Glutamatergic neuron (in vitro differentiated cells): Measurements from ENCODE around the gene ELP4. TPM values are rescaled to one million over a fixed set of nuclear protein-coding genes. Genes with fewer than 3 reads are reported as not detected.

Experiments
- DNase-seq: peaks from one replicate; pipeline ENCODE4 v3.0.0; 2022
- H3K27ac Mint-ChIP-seq: one replicate; pipeline ENCODE4 v1.8.0; 2020; ENCODE audit warnings: mild to moderate bottlenecking, mixed read lengths, inconsistent platforms; ENCODE audit not compliant: unreplicated experiment
- H3K27me3 Mint-ChIP-seq: one replicate; pipeline ENCODE4 v1.8.0; 2020; ENCODE audit warnings: mild to moderate bottlenecking, moderate library complexity, mixed read lengths, inconsistent platforms; ENCODE audit not compliant: unreplicated experiment
- H3K36me3 Mint-ChIP-seq: one replicate; pipeline ENCODE4 v1.8.0; 2020; ENCODE audit warnings: mild to moderate bottlenecking, mixed read lengths, inconsistent platforms; ENCODE audit not compliant: unreplicated experiment
- H3K4me1 Mint-ChIP-seq: one replicate; pipeline ENCODE4 v1.8.0; 2020; ENCODE audit warnings: mild to moderate bottlenecking, low read depth, mixed read lengths, inconsistent platforms; ENCODE audit not compliant: unreplicated experiment
- H3K4me3 Mint-ChIP-seq: one replicate; pipeline ENCODE4 v1.8.0; 2020; ENCODE audit warnings: mild to moderate bottlenecking, mixed read lengths, inconsistent platforms; ENCODE audit not compliant: unreplicated experiment
- H3K9me3 Mint-ChIP-seq: one replicate; pipeline ENCODE4 v1.8.0; 2020; ENCODE audit warnings: mild to moderate bottlenecking, moderate library complexity, mixed read lengths, inconsistent platforms; ENCODE audit not compliant: unreplicated experiment
- total RNA-seq: library from RNA; stranded (reverse); fragmentation: NEBNext Ultra II Directional; extraction: Animal tissue kit (Norgen Biotek cat#: 25700); gene quantifications from one replicate; pipeline ENCODE4 v1.2.1, GENCODE V29; 2021; ENCODE audit not compliant: unreplicated experiment
- TF ChIP-seq, protein P1 (sequence below): fragments of 200-600 bp; sonication (generic); IDR thresholded peaks from one replicate; pipeline ENCODE4 v1.5.0; 2021; ENCODE audit not compliant: partially characterized antibody, unreplicated experiment

The ELP4 gene
- total RNA-seq, 1 donor from 2014 or later = 9.9 TPM

DNA sequence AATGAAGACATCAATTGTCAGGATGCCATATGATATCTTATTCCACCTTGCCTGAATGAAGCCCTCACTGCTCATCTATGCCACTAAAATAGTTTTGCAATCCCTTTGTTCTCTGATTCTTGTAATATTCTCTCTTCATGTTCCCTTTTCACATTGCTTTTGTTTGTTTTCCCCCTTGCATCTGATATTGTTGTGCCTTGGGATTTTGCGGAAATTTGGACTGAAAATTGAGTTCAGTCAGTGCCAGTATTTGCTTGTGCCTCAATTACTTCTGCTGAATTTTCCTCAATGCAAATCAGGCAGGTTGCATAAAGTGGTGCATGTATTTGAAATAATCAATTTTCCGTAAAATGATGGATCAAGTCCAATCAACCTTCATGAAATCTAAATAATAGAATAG lies 203.3 kb downstream of the ELP4 start:
- peaks cover 2% of the 10 kb centered on the region for H3K4me1 Mint-ChIP-seq
- H3K4me3 Mint-ChIP-seq = no peak overlapping the region

DNA sequence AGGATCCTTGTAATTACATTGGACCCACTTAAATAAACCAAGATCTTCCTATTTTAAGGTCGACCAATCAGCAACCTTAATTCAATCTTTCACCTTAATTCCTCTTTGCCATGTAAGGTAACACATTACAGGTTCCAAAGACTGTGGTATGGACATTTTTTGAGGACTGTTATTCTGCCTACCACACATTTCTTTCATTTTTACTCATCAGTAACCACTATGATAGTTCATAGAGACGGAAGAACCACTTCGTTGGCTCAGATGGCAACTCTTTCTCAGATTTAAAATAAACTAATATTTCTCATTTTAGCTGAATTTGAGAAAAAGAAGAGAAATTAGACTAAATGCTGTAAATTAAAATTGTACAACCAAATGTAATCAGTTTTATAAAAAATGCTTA lies 205.3 kb downstream of the ELP4 start:
- TF ChIP-seq, protein P1, sequence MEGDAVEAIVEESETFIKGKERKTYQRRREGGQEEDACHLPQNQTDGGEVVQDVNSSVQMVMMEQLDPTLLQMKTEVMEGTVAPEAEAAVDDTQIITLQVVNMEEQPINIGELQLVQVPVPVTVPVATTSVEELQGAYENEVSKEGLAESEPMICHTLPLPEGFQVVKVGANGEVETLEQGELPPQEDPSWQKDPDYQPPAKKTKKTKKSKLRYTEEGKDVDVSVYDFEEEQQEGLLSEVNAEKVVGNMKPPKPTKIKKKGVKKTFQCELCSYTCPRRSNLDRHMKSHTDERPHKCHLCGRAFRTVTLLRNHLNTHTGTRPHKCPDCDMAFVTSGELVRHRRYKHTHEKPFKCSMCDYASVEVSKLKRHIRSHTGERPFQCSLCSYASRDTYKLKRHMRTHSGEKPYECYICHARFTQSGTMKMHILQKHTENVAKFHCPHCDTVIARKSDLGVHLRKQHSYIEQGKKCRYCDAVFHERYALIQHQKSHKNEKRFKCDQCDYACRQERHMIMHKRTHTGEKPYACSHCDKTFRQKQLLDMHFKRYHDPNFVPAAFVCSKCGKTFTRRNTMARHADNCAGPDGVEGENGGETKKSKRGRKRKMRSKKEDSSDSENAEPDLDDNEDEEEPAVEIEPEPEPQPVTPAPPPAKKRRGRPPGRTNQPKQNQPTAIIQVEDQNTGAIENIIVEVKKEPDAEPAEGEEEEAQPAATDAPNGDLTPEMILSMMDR = no peak
- peaks cover 4% of the 10 kb centered on the region for H3K36me3 Mint-ChIP-seq
- DNase-seq = no peak
- no peaks in the 10 kb centered on the region for H3K27me3 Mint-ChIP-seq
- no peaks in the 10 kb centered on the region for H3K9me3 Mint-ChIP-seq
- H3K4me1 Mint-ChIP-seq = peaks cover 2% of the 10 kb centered on the region
- no peak overlapping the region for H3K27ac Mint-ChIP-seq
- H3K4me3 Mint-ChIP-seq = no peak overlapping the region

More for the DNA sequence above, 203.3 kb downstream of the ELP4 start:
- H3K27me3 Mint-ChIP-seq = no peaks in the 10 kb centered on the region
- TF ChIP-seq, protein P1 = no peak
- no peak overlapping the region for H3K27ac Mint-ChIP-seq
- no peak for DNase-seq
- peaks cover 4% of the 10 kb centered on the region for H3K36me3 Mint-ChIP-seq
- H3K9me3 Mint-ChIP-seq = no peaks in the 10 kb centered on the region

DNA sequence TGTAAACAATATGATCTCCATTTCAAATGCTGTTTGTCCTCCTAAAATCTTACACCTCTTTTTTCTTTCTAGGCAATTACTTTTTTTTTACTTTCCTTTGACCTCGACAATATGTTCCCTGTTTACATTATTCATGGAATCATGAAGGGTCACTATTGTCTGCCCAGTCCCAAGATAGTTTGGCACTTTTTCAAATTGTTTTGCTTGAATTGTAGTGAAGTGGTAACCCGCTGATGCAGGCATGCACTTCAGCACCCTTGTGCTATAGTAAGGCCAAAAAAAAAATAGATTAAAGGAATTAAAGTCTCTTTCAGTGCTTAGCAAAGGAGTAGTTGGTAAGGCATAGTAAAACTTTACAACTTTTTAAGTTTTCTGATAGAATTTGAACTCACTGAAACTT lies 210.7 kb downstream of the ELP4 start:
- Mint-ChIP-seq H3K27ac (no peak overlapping the region), H3K36me3 (no peaks in the 10 kb centered on the region), H3K27me3 (no peaks in the 10 kb centered on the region), H3K4me3 (no peak overlapping the region), H3K4me1 (peaks cover 1% of the 10 kb centered on the region), H3K9me3 (no peaks in the 10 kb centered on the region)
- TF ChIP-seq, protein P1 = no peak
- DNase-seq = no peak

DNA sequence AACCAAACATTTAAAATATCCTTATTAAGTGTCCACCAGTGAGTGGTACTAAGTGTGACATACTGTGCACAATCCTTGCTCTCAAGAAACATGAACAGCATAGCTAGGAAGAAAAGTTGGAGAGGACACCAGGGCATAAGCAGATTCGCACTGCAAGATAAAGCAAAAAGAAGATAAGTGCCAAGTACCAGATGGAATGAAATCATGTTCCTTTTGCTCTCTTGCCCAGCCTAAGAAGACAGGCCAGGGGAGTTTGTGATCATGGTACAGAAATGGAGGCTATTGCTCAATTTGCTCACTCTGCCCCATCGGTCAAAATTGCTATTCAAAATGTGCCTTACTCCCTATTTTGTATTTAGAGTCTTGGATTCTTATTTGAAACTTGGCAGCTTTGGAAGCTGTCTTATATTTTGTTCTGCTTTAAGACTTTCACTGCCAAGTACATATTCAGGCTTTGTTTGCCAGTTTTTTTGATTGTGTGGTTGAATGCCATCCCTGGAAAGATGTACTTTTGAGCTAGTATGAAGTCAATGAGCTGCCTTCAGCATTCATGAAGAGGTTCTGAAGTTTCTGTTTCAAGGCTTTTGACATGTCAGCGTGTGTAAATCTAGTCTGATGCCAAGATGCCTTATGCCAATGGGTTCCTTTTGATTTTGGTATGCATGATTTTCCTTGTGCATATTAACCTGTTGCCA lies 211.3 kb downstream of the ELP4 start:
- Mint-ChIP-seq H3K4me1 (peaks cover 3% of the 10 kb centered on the region), H3K36me3 (no peaks in the 10 kb centered on the region), H3K27me3 (no peaks in the 10 kb centered on the region), H3K4me3 (no peak overlapping the region), H3K27ac (no peak overlapping the region), H3K9me3 (no peaks in the 10 kb centered on the region)
- TF ChIP-seq, protein P1 = no peak
- DNase-seq = no peak

DNA sequence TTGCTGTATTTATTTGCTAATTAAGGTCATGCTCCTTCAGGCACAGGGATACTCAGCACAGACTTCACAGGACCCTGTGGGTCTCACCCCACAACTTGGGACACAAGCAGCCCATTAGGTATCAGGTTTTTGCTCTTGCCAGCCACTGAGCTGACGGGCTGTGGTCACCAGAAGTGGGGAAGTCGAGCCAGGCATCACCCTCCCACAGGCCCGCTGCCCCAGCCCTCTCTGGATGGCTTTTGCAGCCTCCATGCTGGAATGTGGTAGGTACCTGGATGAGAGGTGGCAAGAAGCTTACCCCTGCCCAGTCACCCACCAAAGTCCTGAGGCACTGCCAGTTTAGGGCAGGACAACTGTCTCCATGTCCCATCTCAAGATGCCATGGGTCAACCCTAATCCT lies 213.2 kb downstream of the ELP4 start:
- TF ChIP-seq, protein P1 = no peak
- no peaks in the 10 kb centered on the region for H3K9me3 Mint-ChIP-seq
- no peak overlapping the region for H3K27ac Mint-ChIP-seq

More for the DNA sequence above, 213.2 kb downstream of the ELP4 start:
- H3K4me1 Mint-ChIP-seq = peaks cover 3% of the 10 kb centered on the region
- DNase-seq = no peak
- no peaks in the 10 kb centered on the region for H3K36me3 Mint-ChIP-seq
- H3K4me3 Mint-ChIP-seq = no peak overlapping the region
- no peaks in the 10 kb centered on the region for H3K27me3 Mint-ChIP-seq
